ENCODE data around the gene TIFAB.

TIFAB gene

DNA sequence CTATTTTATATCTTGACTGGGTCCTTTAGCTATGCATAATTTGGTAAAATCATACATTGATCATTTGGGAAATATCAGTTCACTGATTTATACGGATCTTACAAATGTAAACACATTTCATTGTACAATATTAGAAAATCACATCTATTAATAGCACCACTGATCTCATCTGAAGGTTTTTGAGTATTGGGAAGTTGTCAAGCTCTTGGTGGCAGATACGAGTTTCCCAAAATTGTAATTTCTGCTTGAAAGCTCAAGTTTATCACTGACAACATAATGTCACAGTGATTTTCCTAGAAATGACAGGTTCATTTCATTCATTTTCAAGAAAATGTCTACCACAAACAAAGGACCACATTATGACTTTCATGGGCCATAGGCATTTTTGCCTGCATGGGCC, 50.1 kb downstream of the TIFAB start:
- no peaks in the 10 kb centered on the region for H3K9me3 ChIP-seq (ENCODE audit: control insufficient read depth, insufficient read depth, low read length)
- H3K27me3 ChIP-seq (ENCODE audit: control insufficient read depth, low read length), result peaks cover 6% of the 10 kb centered on the region
- peaks cover 31% of the 10 kb centered on the region for H3K79me2 ChIP-seq (ENCODE audit: control insufficient read depth, low read length)
- no peak overlapping the region for H3K4me3 ChIP-seq (ENCODE audit: low read length)
- peaks cover 15% of the 10 kb centered on the region for H3K36me3 ChIP-seq (ENCODE audit: control insufficient read depth, low read length)
- peaks cover 10% of the 10 kb centered on the region for H4K20me1 ChIP-seq (ENCODE audit: control insufficient read depth, insufficient read depth, low read depth, low read length)
- no peak overlapping the region for H3K4me2 ChIP-seq (ENCODE audit: low read length)
- no peaks in the 10 kb centered on the region for H3F3A ChIP-seq (ENCODE audit: control insufficient read depth, insufficient read depth)
- H3K27ac ChIP-seq (ENCODE audit: low read depth, low read length), result no peak overlapping the region
- no peak for TF ChIP-seq EZH2phosphoT487 (IDR thresholded peaks at IDR 0.05; ENCODE audit: borderline replicate concordance, low read length)
- no peaks in the 10 kb centered on the region for H3K9me2 ChIP-seq (replicated peaks; ENCODE audit: control insufficient read depth, low read length)
- peaks cover 22% of the 10 kb centered on the region for H3K4me1 ChIP-seq (ENCODE audit: control insufficient read depth, low read length)

DNA sequence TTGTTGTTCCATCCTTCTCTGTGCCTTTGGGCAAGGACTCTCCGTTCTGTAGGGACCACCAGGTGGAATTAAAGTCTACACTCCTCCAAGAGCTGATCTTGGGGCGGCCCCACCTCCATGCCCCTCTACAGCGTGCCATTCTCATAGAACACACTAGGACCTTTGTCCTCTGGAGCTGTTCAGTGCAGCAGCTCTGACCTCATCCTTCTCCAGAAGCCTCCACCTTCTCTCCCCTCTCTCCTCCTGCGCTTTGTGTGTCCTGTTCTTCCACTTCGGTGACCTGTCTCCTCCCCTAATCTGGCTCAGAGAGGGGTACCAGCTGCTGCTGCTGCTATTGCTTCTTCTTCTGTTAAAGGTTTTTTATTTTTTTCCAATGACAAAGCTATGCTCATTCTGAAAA, 51.3 kb downstream of the TIFAB start:
- Histone ChIP-seq H3K4me2 (ENCODE audit: low read length) (no peak overlapping the region), H3K36me3 (ENCODE audit: control insufficient read depth, low read length) (peaks cover 27% of the 10 kb centered on the region), H4K20me1 (ENCODE audit: control insufficient read depth, insufficient read depth, low read depth, low read length) (peaks cover 15% of the 10 kb centered on the region), H3K9me3 (ENCODE audit: control insufficient read depth, insufficient read depth, low read length) (no peaks in the 10 kb centered on the region), H3K4me1 (ENCODE audit: control insufficient read depth, low read length) (peaks cover 34% of the 10 kb centered on the region), H3K79me2 (ENCODE audit: control insufficient read depth, low read length) (peaks cover 42% of the 10 kb centered on the region), H3F3A (ENCODE audit: control insufficient read depth, insufficient read depth) (no peaks in the 10 kb centered on the region), H3K27me3 (ENCODE audit: control insufficient read depth, low read length) (peaks cover 3% of the 10 kb centered on the region; the same call in 1 of the 2 replicates), H3K4me3 (ENCODE audit: low read length) (no peak overlapping the region), H3K27ac (ENCODE audit: low read depth, low read length) (no peak overlapping the region), H3K9me2 (replicated peaks; ENCODE audit: control insufficient read depth, low read length) (no peaks in the 10 kb centered on the region)
- TF ChIP-seq, protein P1, sequence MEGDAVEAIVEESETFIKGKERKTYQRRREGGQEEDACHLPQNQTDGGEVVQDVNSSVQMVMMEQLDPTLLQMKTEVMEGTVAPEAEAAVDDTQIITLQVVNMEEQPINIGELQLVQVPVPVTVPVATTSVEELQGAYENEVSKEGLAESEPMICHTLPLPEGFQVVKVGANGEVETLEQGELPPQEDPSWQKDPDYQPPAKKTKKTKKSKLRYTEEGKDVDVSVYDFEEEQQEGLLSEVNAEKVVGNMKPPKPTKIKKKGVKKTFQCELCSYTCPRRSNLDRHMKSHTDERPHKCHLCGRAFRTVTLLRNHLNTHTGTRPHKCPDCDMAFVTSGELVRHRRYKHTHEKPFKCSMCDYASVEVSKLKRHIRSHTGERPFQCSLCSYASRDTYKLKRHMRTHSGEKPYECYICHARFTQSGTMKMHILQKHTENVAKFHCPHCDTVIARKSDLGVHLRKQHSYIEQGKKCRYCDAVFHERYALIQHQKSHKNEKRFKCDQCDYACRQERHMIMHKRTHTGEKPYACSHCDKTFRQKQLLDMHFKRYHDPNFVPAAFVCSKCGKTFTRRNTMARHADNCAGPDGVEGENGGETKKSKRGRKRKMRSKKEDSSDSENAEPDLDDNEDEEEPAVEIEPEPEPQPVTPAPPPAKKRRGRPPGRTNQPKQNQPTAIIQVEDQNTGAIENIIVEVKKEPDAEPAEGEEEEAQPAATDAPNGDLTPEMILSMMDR (IDR thresholded peaks at IDR 0.05; ENCODE audit: low read depth, low read length, poor library complexity, severe bottlenecking), result no peak
- no peak for TF ChIP-seq EZH2phosphoT487 (IDR thresholded peaks at IDR 0.05; ENCODE audit: borderline replicate concordance, low read length)

DNA sequence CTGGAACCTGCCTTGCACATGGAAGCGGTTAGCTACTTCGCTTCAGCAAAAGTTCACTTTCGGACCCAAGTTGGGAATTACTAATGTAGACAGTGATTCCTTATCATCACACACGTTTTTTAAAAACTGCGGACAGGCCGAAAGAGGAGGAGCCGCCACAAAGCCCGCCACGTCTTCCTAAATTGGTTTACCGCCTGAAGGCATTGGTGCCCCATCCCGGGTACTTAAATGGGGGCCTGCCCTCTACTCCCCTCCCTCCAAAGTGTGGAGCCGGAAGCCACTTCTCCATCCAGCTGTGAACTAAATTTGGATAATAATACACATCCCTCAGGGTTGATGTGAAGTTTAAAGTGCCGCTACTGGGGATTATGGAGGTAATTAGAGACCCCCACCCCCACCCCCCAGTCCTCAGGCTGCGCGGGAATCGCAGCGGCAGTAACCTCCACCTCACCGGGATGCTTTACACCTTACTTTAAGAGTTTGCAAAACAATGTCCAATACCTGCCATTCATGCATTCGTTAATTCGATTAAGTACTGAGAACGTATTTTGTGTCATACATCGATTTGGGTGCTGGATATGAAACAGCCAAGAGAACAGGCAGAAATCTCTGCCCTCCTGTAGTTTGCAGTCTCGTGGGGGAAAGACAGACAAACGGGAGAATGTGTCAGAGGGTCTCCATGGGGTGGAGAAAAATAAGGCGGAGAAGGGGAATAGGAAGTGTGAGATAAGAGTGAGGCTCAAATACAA, 52.2 kb downstream of the TIFAB start:
- H3F3A ChIP-seq (ENCODE audit: control insufficient read depth, insufficient read depth), result no peaks in the 10 kb centered on the region
- H3K36me3 ChIP-seq (ENCODE audit: control insufficient read depth, low read length), result peaks cover 36% of the 10 kb centered on the region
- H3K4me3 ChIP-seq (ENCODE audit: low read length), result peak overlapping the region; percentile 84
- peak overlapping the region; percentile 68 for H3K27ac ChIP-seq (ENCODE audit: low read depth, low read length)
- peaks cover 43% of the 10 kb centered on the region for H3K4me1 ChIP-seq (ENCODE audit: control insufficient read depth, low read length)
- H3K79me2 ChIP-seq (ENCODE audit: control insufficient read depth, low read length), result peaks cover 51% of the 10 kb centered on the region
- H3K9me3 ChIP-seq (ENCODE audit: control insufficient read depth, insufficient read depth, low read length), result no peaks in the 10 kb centered on the region
- peaks cover under 1% of the 10 kb centered on the region; the same call in 1 of the 2 replicates for H3K27me3 ChIP-seq (ENCODE audit: control insufficient read depth, low read length)
- H3K9me2 ChIP-seq (replicated peaks; ENCODE audit: control insufficient read depth, low read length), result no peaks in the 10 kb centered on the region
- peaks cover 21% of the 10 kb centered on the region for H4K20me1 ChIP-seq (ENCODE audit: control insufficient read depth, insufficient read depth, low read depth, low read length)
- H3K4me2 ChIP-seq (ENCODE audit: low read length), result peak overlapping the region; percentile 86
- TF ChIP-seq, protein P1 (IDR thresholded peaks at IDR 0.05; ENCODE audit: low read depth, low read length, poor library complexity, severe bottlenecking), result no peak
- TF ChIP-seq EZH2phosphoT487 (IDR thresholded peaks at IDR 0.05; ENCODE audit: borderline replicate concordance, low read length), result no peak
